NCI-H82 treated with DMSO at 0.1 percent for 48 hours (cell line): ENCODE measurements around the gene RERE.
A peak's percentile ranks its signal among the peaks of the same experiment; 100 is the strongest.
"Not testable (repeated sequence)": the region's sequence is repeated elsewhere in the genome, so short reads cannot be mapped to it uniquely, and the experiment has no call there.

Experiments used
- DNase-seq: peaks from one replicate; lab custom pipeline; 2025; ENCODE audit not compliant: unreplicated experiment; lab: John Stamatoyannopoulos, UW

The RERE gene

DNA sequence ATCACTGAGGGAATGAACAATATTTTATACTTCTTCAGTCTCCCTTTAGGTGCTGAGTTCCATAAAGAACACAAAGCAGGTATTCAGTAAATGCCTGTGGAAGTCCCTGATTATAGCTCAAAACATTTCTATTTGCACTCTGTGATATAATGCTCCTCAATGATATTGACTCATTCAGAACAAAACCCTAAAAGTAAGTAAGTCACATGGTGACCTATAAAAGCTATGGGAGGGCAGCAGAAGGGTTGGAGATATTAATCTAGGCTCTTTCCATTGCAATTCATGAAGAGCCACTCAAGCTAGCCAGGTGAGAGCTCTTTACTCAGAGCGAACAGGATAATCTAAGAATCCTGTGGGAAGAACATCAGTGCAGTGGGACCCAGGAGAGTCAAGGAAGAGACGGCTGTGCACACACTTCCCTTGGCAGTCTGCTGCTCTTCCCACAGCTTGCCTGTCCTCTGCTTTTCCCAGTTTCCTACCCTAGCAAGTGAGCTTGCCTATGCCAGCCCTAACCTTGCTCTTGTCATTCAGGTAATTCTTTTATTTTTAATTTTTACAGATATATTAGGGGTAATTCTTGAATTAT is 197.4 kb downstream of the RERE start:
- not testable (repeated sequence) for DNase-seq

DNA sequence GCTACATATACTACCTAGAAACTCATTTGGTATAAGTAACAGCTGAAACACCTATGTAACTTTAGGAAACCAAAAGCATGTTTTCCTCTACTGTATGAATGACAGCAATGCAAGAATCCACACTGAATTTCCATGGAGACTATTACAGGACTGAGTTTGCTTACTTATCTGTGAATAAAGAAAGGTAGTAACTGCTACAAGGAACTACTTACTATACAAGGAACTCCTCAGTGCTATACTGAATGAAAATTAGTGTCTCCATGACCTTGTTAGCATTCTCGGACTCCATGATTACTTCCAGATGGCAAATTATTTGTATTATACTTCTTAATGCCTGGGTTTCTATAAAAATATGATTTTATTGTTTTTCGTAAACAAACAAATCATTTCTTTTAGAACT is 198.0 kb downstream of the RERE start:
- not testable (repeated sequence) for DNase-seq

DNA sequence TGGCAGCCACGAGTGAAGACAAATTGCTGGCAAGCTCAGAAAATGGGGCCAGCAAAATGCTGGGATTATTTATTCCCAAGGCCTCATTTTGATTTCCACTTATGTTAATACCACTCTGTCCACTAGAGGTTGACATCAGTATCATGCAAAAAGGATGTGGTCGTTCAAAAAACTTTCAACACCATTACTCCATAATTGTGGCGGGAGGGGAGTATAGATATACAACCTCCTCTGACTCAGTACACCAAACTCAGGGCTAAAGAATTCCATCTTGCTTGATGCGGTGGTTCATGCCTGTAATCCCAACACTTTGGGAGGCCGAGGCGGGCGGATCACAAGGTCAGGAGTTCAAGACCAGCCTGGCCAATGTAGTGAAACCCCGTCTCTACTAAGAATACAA is 200.6 kb downstream of the RERE start:
- DNase-seq: not testable (repeated sequence)

GRCh38 chr1:8611634-8612515 is 205.6 kb downstream of the RERE start:
- DNase-seq: not testable (repeated sequence)

GRCh38 chr1:8607906-8608305 is 209.5 kb downstream of the RERE start:
- DNase-seq: no peak

- no peak for DNase-seq
These were observed 213.1 kb downstream of the RERE start for GRCh38 chr1:8604041-8604945.

DNA sequence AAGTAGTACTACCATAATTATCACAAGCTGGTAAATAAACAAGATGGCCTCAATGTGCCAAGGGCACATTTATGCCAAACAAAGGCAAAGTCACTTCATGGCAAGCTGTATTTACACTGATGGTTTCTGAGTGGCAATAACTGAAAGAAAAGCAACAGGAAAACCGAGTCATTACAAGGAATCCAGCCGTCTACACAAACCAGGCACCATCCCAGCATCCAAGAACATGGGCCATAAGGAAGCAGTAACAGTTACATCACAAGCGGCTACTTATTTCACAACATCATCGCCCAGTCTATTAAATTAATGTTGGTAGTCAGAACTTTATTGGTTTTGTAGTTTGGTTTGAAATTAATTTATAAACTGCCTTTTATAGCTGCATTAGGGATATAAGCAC is 214.2 kb downstream of the RERE start:
- no peak for DNase-seq

- DNase-seq: no peak
These were observed 214.8 kb downstream of the RERE start for GRCh38 chr1:8602471-8603219.

GRCh38 chr1:8600336-8600735 is 217.1 kb downstream of the RERE start:
- no peak for DNase-seq

DNA sequence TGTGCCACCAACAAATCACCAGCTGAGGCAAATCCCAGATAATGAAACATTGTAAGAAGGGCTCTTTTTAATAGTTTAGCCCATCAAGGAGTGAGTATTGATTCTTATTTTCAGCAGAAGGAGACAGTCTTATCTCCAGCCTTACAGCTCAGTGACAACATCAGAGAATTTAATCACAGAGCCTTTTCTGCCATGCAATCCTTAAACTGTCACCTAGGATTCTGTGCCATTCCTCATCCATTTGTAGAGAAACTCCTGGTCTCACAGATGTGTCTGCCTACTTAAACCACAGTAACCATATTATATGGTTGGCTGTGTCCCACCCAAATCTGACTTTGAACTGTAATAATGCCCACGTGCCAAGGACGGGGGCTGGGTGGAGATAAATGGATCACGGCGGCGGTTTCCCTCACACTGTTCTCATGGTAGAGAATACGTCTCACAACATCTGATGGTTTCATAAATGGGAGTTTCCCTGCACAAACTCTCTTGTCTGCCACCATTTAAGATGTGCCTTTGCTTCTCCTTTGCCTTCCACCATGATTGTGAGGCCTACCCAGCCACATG is 217.7 kb downstream of the RERE start:
- DNase-seq: peak; percentile 51

- no peak for DNase-seq
These were observed 218.7 kb downstream of the RERE start for GRCh38 chr1:8598783-8599182.

DNA sequence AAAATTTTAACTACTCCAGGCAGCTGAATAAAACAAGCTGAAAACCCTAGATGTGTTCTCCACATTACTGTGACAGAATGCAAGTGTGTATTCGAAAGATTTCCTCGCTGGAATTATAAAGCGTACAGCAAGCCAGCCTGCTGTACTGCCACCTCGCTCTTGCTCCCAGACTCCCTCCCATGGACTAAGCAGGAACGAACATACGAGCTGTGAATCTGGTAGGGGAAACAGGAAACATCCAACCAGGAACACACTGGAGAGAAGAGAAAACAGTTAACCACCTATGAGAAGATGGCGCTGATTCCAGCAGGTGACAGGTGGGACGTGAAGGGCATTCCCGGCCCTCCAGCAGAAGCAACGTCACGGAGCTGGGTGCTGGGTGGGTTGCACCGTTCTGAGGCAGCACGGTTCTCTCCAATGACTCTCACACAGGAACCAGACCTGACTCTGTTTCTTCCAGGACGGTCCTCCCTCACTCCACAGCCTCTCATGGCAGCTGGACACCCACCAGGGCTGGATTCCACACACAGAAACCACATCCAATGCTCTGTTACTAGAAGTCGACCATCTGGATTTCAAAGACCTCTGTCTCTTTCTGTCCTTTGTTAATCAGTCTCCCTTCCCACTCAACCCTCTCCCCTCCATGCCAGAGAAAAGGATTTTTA is 219.2 kb downstream of the RERE start:
- DNase-seq: no peak

GRCh38 chr1:8597455-8597854 is 220.0 kb downstream of the RERE start:
- DNase-seq: no peak

GRCh38 chr1:8595941-8596340 is 221.5 kb downstream of the RERE start:
- no peak for DNase-seq

DNA sequence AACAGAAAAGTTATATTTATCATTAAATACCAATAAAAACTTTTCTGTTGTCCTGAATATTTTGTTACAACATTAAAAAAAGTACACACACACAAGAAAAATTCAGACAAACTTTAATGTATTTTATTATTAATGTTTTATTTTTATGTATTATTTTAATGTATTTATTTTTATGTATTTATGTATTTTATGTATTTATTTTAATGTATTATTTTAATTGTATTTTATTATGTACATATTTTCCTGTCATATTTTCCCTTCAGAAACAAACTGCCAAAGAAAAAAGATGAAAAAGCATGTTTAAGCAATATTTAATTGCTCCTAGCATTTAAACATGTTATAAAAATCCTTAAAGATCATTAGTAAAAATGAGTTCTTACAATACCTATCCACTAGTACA is 222.1 kb downstream of the RERE start:
- DNase-seq: no peak

DNA sequence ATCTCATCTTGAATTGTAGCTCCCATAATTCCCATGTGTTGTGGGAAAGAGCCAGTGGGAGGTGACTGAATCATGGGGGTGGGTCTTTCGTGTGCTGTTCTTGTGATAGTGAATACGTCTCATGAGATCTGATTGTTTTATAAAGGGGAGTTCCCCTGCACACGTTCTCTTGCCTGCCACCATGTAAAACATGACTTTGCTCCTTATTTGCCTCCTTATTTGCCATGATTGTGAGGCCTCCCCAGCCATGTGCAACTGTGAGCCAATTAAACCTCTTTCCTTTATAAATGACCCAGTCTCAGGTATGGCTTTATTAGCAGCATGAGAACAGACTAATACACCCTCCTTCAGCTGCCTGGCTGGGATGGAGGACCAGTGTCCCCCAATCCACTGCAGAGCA is 224.1 kb downstream of the RERE start:
- not testable (repeated sequence) for DNase-seq

- no peak for DNase-seq
These were observed 225.9 kb downstream of the RERE start for GRCh38 chr1:8591569-8591968.

GRCh38 chr1:8590721-8591351 is 226.6 kb downstream of the RERE start:
- no peak for DNase-seq

- DNase-seq: no peak
These were observed 227.9 kb downstream of the RERE start for GRCh38 chr1:8589571-8589970.

DNA sequence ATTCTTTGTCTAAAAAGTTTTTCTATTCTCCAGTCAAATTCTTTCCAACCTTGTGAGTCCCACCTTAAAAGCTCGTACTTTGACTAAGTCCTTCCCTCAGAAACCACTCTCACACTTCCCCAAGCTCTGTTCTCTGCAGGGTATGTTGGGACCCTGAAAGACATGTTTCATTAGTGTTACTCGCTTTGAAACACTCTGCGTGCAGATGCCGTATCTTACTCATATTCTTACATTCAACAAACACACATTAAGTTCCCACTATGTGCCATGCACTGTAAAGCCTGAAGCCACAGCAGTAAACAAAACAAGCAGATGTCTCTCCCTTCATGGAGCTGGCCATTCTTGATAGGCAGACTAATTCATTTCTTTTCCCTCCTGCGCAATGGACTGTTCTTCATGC is 229.7 kb downstream of the RERE start:
- no peak for DNase-seq
